Heart right ventricle (tissue), 16 donors: ENCODE measurements around the gene GSE1. TPM values are rescaled to one million over a fixed set of nuclear protein-coding genes. Genes with fewer than 3 reads are reported as not detected.

ENCODE experiments used
- ATAC-seq, 8 donors: fragments of 200-7000 bp; cut with Tn5 transposase; one replicate each; pipeline ENCODE4 v1.9.1; 2020; ENCODE audit warnings: mild to moderate bottlenecking in 8 of 8, moderate library complexity in 8 of 8, moderate number of reproducible peaks in 1 of 8
- DNase-seq, 2 donors: peaks; one replicate each; pipeline ENCODE4 v3.0.0-alpha.2; 2020
- H3K27ac ChIP-seq, 10 donors: fragments of 200-600 bp; sonication (generic) in 2 of 10; one replicate each; pipeline versions ENCODE4 v1.5.0 to v1.8.0; 2020 to 2022; ENCODE audit warnings: mild to moderate bottlenecking in 3 of 10
- H3K27me3 ChIP-seq, 7 donors: fragments of 200-600 bp; one replicate each; pipeline ENCODE4 v1.8.0; 2021 to 2022; ENCODE audit warnings: mild to moderate bottlenecking in 2 of 7
- H3K36me3 ChIP-seq, 9 donors: fragments of 200-600 bp; sonication (generic) in 1 of 9; one replicate each; pipeline versions ENCODE4 v1.5.0 to v1.8.0; 2020 to 2022; ENCODE audit warnings: mild to moderate bottlenecking in 2 of 9
- H3K4me1 ChIP-seq, 9 donors: fragments of 200-600 bp; sonication (generic) in 1 of 9; one replicate each; pipeline versions ENCODE4 v1.5.0 to v1.8.0; 2020 to 2022; ENCODE audit warnings: mild to moderate bottlenecking in 4 of 9
- H3K4me3 ChIP-seq, 10 donors: fragments of 200-600 bp; sonication (generic) in 2 of 10; one replicate each; pipeline versions ENCODE4 v1.5.0 to v1.8.0; 2020 to 2022; ENCODE audit warnings: mild to moderate bottlenecking in 7 of 10, moderate library complexity in 2 of 10
- H3K9me3 ChIP-seq, 11 donors: fragments of 200-600 bp in 10 of 11; sonication (generic) in 2 of 11; one replicate each; pipeline versions ENCODE4 v1.5.0 to v1.8.0; 2013 to 2022; ENCODE audit warnings: mild to moderate bottlenecking in 2 of 11, control low read depth in 1 of 11, moderate library complexity in 1 of 11
- CTCF ChIP-seq, 9 donors: fragments of 200-600 bp; sonication (generic) in 2 of 9; IDR thresholded peaks; one replicate each; pipeline versions ENCODE4 v1.5.0 to v1.8.0; 2021 to 2022; ENCODE audit warnings: antibody characterized with exemption in 9 of 9, mild to moderate bottlenecking in 5 of 9, moderate library complexity in 1 of 9
- WGBS, 2 donors: extraction: QIAGEN DNeasy Blood & Tissue Kit; methylation state at CpG; one replicate each; pipeline ENCODE4 v1.1.7; 2013; ENCODE audit warnings: inconsistent platforms in 1 of 2; 5-methylcytosine and 5-hydroxymethylcytosine counted together
- intact Hi-C, 10 donors: fragments of 100-400 bp; cut with DNase I; formaldehyde crosslinking; loops; one replicate each; pipeline versions ENCODE4 v1.11.1 to v1.14.2; 2022
- polyA plus RNA-seq, 2 donors: library from polyadenylated mRNA; stranded (reverse); fragments of 200-250 nt; gene quantifications; one replicate each; pipeline ENCODE4 v1.2.3, GENCODE V29; 2013
- total RNA-seq, 10 donors: library from RNA; stranded (reverse); fragmentation: NEBNext Ultra II Directional in 3 of 10; extraction: Animal tissue kit (Norgen Biotek cat#: 25700) in 3 of 10; gene quantifications; one replicate each; pipeline versions ENCODE4 v1.2.1 to v1.2.4, GENCODE V29; 2021 to 2023
- donor health status: Arrhythmogenic right ventricular cardiomyopathy.
- donor health status: ischemic (EF 13 %, LVEDD 7.1; RV severe dilation, severe dysfunction).
- donor health status: healthy with polysubstance abuse.
- donor health status: DM: no; HTN: yes; CAD: no.
- donor health status: DM: no; HTN: no; CAD: no.
- donor health status: ischemic (EF 25% LVEDD 6.9; RV normal size, moderate dysfunction).
- donor health status: ischemic (EF 25% LVEDD 5.7; RV mildly dilated, moderate dysfunction).
- donor health status: healthy.
- donor health status: DM: yes; HTN: yes; CAD: no.
- donor health status: Ischemic cardiomyopathy.
- donor health status: ischemic (EF 35%, LVEDD 5.7; RV mildly dilated, moderate dysfunction).
- donor health status: nonischemic (EF 11% LVEDD 7.7; RV severe dilation, severe dysfunction).
- donor health status: DM: yes; HTN: yes; CAD: no.
- donor health status: PGD.
- donor health status: ischemic (EF 29% LVEDD 5.4; RV normal size, mild dysfunction).
- donor health status: nonischemic (EF 23%, LVEDD 6.1; RV moderate dilation, normal function).

GSE1 gene
- total and polyA plus RNA-seq, 12 donors = 15.6 to 53.2 (median 32.6) TPM

GRCh38 chr16:85660843-85661739 lies 48.0 kb downstream of the GSE1 start:
- Histone ChIP-seq H3K4me3 (no peak overlapping the region), H3K27ac (no peak overlapping the region), H3K4me1 (peaks cover 0 to 23% (median 13%) of the 10 kb centered on the region in 9 donors), H3K36me3 (peaks cover 0 to 98% (median 74%) of the 10 kb centered on the region in 9 donors), H3K27me3 (no peaks in the 10 kb centered on the region), H3K9me3 (no peaks in the 10 kb centered on the region)
- ATAC-seq (no peak), DNase-seq (no peak)
- TF ChIP-seq CTCF (IDR thresholded peaks at IDR 0.05) = no peak
- 94 to 96% methylated on average over 42 of the region's 42 CpGs for WGBS, 2 donors
- intact Hi-C loops = loop anchor here in 3 of 10 donors (5.0 kb wide), 1 partner anchor 56 kb away; no protein-coding TSS in a partner anchor

- H3K27me3 ChIP-seq = no peaks in the 10 kb centered on the region
- intact Hi-C loops = loop anchor here in 3 of 10 donors (5.0 kb wide), 1 partner anchor 55 kb away; no protein-coding TSS in a partner anchor
- H3K36me3 ChIP-seq = peaks cover 0 to 98% (median 69%) of the 10 kb centered on the region in 9 donors
- no peaks in the 10 kb centered on the region for H3K9me3 ChIP-seq
- TF ChIP-seq CTCF (IDR thresholded peaks at IDR 0.05) = no peak
- 95 to 96% methylated on average over 26 of the region's 26 CpGs for WGBS, 2 donors
- DNase-seq (no peak), ATAC-seq (no peak)
- no peak overlapping the region for H3K27ac ChIP-seq
- peaks cover 0 to 23% (median 13%) of the 10 kb centered on the region in 9 donors for H3K4me1 ChIP-seq
- H3K4me3 ChIP-seq = no peak overlapping the region
Observed at GRCh38 chr16:85661740-85662481, 48.8 kb downstream of the GSE1 start.

- ATAC-seq = no peak
- no peak for DNase-seq
- no peak for TF ChIP-seq CTCF (IDR thresholded peaks at IDR 0.05)
Observed at GRCh38 chr16:85662482-85662812, 49.3 kb downstream of the GSE1 start.

More at GRCh38 chr16:85662482-85662812, 49.3 kb downstream of the GSE1 start:
- no peaks in the 10 kb centered on the region for H3K9me3 ChIP-seq
- no peaks in the 10 kb centered on the region for H3K27me3 ChIP-seq
- H3K36me3 ChIP-seq = peaks cover 0 to 98% (median 63%) of the 10 kb centered on the region in 9 donors
- 71 to 82% methylated on average over 3 of the region's 3 CpGs for WGBS, 2 donors
- intact Hi-C loops = loop anchor here in 3 of 10 donors (5.0 kb wide), 1 partner anchor 55 kb away; no protein-coding TSS in a partner anchor
- no peak overlapping the region for H3K4me3 ChIP-seq
- H3K27ac ChIP-seq = no peak overlapping the region
- H3K4me1 ChIP-seq = peaks cover 0 to 23% (median 13%) of the 10 kb centered on the region in 9 donors
